Measurements from ENCODE around the gene CRYBB1.
"Not testable (repeated sequence)": the region's sequence is repeated elsewhere in the genome, so short reads cannot be mapped to it uniquely, and the experiment has no call there.

Gene CRYBB1

DNA sequence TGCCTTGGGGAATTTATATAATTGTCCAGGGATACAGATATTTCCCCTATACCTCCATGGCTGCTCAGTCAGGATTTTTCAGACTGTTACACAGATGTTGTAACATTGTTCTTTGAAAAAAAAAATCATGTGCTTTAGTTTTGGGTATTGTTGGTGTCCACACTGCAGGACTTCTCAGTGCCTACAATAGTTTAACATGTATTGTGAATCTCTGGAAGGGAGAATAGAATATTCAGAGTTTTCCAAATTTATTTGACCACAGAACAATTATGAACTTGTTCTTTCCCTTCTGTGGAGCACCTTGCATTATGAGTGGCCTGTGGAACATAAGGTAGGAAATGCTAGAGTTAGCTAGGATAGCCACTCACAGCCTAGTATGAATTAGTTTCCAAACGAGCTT lies 18.5 kb upstream of the CRYBB1 start:
- DNase-seq (ENCODE audit: low read depth in 2 of 2) = no peak

DNA sequence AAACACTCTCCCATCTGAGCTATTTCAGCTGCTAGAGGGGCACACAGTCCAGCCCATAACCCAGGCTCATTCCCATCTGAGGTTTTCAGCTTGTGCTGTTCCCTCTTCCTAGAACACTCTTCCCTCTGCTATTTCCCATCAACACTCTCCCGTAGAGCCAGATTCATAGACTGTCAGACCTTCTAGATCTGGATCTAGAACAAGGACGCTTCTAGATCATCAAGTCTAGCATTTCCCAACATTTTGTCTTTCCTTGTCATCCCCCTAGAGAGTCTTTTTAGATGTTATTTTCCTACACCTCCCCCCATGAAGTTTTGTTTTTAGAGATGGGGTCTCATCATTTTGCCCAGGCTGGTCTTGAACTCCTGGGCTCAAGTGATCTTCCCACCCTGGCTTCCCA lies 17.3 kb upstream of the CRYBB1 start:
- DNase-seq (ENCODE audit: low read depth in 2 of 2) = no peak

GRCh38 chr22:26634189-26634588 lies 16.4 kb upstream of the CRYBB1 start:
- DNase-seq (ENCODE audit: low read depth in 2 of 2) = no peak

DNA sequence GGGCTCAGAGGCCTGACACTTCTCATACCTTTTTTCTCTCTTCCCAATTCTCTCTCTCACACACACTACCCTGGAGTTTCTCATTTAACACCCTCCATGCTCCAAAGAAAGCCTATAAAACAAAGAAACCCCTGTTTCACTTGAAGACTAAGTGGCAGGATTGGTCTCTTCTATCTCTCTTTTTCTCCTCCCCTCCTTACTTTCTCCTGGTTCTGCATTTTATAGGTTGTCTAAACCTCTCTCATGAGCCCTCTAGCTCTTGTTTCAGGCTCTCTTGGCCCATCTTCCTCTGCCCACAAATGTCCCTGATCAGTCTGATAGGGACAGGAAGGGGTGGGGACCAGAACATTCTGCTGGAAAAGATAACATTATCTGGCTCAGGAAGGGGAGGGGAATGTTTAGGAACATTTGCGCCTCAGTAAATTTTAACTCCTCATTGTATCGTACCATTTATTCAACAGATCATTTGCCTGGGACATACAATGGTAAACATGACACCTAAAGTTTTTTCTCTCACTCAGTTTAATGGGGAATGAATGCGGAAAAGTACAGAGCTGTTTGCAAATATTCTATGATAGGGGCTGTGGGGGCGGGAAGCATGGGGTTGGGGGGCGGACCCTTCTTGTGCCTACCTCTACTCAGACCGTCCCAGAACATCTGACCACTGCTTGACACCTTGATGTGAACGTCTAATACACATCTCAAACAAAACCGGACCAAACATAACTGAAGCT lies 14.8 kb upstream of the CRYBB1 start:
- DNase-seq (ENCODE audit: low read depth in 2 of 2) = no peak

DNA sequence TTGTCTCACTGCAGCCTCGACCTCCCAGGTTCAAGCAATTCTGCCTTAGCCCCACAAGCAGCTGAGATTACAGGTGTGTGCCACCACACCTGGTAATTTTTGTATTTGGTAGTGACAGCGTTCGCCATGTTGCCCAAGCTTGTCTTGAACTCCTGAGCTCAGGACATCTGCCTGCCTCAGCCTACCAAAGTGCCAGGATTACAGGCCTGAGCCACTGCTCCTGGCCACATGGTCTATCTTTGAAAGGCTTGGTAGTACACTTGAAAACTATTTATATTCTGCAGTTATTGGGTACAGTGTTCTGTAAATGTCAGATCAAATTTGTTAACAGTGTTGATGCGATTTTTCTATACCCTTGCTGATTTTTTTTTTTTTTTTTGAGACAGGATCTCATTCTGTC lies 13.5 kb upstream of the CRYBB1 start:
- DNase-seq (ENCODE audit: low read depth in 2 of 2) = no peak

GRCh38 chr22:26629988-26630761 lies 12.3 kb upstream of the CRYBB1 start:
- DNase-seq (ENCODE audit: low read depth in 2 of 2) = no peak

GRCh38 chr22:26624803-26625202 lies 7.0 kb upstream of the CRYBB1 start:
- DNase-seq (ENCODE audit: low read depth in 2 of 2) = no peak

- DNase-seq (ENCODE audit: low read depth in 2 of 2) = no peak
These were observed 6.2 kb upstream of the CRYBB1 start for GRCh38 chr22:26623984-26624383.

- no peak for DNase-seq (ENCODE audit: low read depth in 2 of 2)
These were observed 3.8 kb upstream of the CRYBB1 start, which contains the start of gene CRYBA4 for GRCh38 chr22:26621663-26622062. Gene CRYBA4, plus strand, starts transcription at chr22:26621963. Its CDS starts 634 bp downstream, at chr22:26622597.

- DNase-seq (ENCODE audit: low read depth in 2 of 2) = no peak
These were observed 2.4 kb upstream of the CRYBB1 start for GRCh38 chr22:26620197-26620596.

- no peak for DNase-seq (ENCODE audit: low read depth in 2 of 2)
These were observed 1.7 kb upstream of the CRYBB1 start for GRCh38 chr22:26619510-26619909.

DNA sequence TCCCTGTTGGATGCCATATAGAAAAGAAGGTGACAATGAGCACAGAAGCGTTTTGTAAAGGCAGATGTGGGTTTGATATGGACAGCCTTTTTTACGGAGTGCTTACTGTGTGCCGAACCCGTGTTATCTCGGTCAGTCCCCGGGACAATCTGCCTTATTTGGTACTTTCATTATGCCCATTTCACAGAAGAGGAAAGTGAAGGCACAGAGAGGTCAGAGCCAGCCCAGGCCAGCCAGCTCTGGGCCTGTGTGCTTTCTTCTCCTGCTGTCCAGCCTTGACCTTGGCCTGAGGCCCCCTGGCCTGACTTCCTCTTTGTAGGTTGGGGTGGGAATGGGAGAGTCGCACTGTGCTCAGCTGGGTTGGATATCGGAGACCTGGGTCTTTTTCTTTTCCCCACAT lies 628 bp upstream of the CRYBB1 start:
- DNase-seq (ENCODE audit: low read depth in 2 of 2) = no peak

DNA sequence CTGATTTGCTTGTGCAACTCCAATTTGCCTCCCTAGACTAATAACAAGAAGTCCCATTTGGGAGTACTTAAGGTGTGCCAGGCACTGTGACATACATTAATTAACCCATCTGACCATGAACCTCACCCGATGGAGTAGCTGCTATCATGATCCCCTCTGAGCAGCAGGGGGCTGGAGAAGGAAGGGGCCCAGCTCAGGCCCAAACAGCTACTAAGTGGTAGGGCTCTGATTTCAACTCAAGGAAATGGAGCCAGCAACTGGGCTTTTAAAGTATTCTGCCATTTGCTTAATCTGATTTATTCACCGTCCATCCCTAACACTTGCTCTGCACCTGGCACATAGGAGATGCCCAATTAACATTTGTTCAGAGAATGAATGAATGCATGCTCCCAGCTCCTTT lies 1.2 kb downstream of the CRYBB1 start:
- no peak for DNase-seq (ENCODE audit: low read depth in 2 of 2)

GRCh38 chr22:26615830-26616435 lies 1.9 kb downstream of the CRYBB1 start:
- no peak for DNase-seq (ENCODE audit: low read depth in 2 of 2)

- no peak for DNase-seq (ENCODE audit: low read depth in 2 of 2)
These were observed 2.7 kb downstream of the CRYBB1 start for GRCh38 chr22:26615149-26615548.

GRCh38 chr22:26614322-26614721 lies 3.5 kb downstream of the CRYBB1 start:
- no peak for DNase-seq (ENCODE audit: low read depth in 2 of 2)

DNA sequence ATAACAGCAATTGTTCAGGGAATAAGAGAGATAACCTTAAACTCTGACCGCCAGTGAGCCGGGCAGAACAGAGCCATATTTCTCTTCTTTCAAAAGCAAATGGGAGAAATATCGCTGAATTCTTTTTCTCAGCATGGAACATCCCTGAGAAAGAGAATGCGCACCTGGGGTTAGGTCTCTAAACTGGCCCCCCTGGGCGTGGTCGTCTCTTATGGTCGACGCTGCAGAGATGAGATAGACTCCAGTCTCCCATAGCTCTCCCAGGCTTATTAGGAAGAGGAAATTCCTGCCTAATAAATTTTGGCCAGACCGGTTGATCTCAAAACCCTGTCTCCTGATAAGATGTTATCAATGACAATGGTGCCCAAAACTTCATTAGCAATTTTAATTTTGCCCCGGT lies 4.1 kb downstream of the CRYBB1 start:
- not testable (repeated sequence) for DNase-seq (ENCODE audit: low read depth in 2 of 2)

DNA sequence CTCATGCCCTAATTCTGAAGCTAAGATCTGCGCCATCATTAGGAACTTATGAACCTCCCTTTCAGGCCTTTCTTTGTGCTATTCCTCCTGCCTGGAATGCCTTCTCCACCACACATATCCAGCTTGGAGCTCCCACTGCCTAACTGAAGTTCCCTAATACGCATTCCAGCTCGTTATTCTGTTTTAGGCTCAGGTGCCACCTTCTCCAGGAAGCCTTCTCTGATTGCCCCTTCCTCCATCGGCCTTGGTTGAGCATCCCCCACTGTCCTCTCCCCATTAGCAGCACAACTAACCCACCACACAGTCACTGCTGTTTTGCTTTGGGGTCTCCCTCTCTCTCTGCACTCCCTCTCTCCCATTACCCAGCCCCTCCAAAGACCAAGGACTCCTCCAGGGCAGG lies 5.2 kb downstream of the CRYBB1 start:
- DNase-seq (ENCODE audit: low read depth in 2 of 2) = no peak

DNA sequence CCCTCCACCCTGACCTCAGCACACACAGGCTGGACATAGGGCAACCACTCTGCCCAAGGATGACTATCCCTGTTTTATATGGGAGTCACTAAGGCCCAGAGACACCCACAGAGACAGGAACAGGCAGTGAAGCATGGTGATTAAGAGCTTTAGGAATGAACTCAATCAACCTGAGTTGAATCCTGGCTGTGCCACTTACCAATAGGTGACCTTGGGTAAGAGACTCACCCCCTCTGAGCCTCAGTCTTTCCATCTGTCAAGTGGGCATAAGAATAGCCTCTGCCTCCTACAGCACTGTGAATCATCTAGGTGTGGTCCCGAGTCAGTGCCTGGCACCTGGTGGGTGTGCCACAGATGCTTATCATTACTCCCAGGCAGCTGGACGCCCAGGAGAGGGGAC lies 6.8 kb downstream of the CRYBB1 start:
- DNase-seq (ENCODE audit: low read depth in 2 of 2) = no peak

DNA sequence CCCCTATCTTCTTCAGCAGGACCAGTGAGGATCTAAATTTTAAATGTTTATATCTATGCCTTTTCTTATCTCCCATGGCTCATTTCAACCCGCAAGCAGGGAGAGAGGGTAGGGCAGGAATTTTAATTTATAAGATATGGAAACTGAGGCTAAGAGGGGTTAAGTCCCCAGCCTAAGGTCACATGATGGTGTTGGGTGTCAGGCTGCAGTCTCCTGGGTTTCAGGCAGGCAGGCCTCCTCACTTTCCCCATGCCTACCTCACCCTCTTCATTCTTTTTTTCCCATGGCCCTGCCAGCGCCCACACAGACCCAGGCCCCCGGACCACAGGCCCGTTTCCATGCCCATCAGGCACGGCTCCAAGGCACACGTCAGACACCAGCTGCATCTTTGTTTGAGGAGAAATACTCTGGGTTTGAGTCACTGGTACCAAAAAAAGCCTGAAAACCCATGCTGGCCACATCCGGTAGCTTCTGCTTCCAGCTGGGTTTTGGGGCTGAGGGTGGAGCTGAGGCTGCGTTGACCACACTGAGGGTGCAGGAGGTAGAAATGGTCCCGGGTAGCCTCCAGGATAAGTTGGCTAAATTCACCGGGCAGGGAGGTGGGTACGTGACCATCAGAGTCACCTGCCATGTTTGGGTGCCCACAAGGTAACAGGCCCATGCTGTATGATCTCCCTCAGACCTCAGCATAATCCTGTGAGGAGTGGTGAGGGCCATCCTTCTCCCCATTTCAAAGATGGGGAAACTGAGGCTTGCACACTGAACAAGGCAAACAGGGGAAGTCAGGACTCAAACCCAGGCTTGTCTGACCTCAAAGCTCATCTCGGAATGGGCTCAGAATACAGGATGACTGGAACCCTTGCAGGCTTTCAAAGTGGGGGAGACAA lies 7.5 kb downstream of the CRYBB1 start:
- DNase-seq (ENCODE audit: low read depth in 2 of 2) = peak; percentile 50 to 55

DNA sequence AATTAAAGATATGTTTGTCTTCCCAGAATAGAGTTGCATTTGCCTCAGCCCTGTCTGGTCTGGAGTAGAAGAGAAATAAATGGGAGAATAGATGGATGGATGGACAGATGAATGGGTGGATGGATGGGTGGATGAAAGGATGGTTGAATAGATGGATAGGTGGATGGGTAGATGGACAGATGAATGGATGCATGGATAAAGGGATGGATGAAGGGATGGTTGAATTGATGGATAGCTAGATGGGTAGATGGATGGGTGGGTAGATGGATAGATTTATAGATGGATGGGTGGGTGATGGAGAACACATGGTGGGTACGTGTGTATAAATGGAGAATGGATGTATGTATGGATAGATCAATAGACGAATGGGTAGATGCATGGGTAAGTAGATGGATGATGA lies 8.5 kb downstream of the CRYBB1 start:
- no peak for DNase-seq (ENCODE audit: low read depth in 2 of 2)

DNA sequence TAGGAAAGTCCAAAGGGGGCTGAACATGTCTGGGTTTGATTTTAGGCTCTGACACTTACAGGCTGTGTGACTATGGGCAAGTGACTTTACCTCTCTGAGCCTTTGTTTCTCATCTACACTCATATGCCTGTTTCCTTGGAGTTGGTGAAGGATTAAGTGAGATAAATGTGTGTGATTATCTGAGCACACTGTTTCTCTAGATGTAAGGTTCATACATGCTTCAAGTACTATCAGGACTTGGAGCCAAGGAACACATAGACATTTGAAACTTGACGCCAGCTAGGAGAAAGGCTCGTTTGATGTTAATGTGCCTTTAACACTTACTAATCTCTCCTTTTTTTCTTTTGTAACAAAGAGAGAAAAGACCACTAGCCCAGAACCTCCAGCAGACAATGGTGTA lies 9.7 kb downstream of the CRYBB1 start:
- no peak for DNase-seq (ENCODE audit: low read depth in 2 of 2)

Measured in fibroblast of skin of left quadriceps (primary cell).